GM12865 (cell line): ENCODE measurements around the gene DNAJC13.

Source experiments
- DNase-seq: peaks from one replicate; pipeline ENCODE4 v3.0.0; 2010; ENCODE audit warnings: low read depth
- H3K4me3 ChIP-seq: 2 replicates; pipeline ENCODE4 v1.5.1; 2011; ENCODE audit warnings: mild to moderate bottlenecking, low read depth, low read length, control low read depth
- TF ChIP-seq, protein P1 (sequence below): IDR thresholded peaks from 2 replicates; pipeline ENCODE4 v1.5.1; 2011; ENCODE audit warnings: low read length, control low read depth, low read depth, inconsistent platforms; ENCODE audit not compliant: insufficient read depth; ENCODE audit errors: missing control alignments

Gene DNAJC13

DNA sequence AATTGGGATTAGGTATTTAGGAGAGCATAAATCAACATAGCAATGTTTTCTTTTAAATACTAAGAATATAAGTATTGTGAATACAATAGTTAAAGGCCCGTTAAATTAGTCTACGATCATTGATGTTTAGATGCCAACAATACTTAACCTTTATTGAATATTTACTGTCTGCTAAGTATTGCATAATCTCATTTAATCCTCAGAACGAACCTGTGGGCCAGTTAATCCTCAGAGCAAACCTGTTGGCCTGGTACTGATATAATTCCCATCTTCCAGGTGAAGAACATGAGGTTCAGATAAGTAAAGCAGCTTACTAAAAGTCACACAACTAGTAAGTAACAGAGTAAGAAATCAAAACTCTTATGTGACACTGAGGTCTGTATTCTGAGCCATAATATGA lies 122.4 kb downstream of the DNAJC13 start:
- DNase-seq = no peak
- TF ChIP-seq, protein P1, sequence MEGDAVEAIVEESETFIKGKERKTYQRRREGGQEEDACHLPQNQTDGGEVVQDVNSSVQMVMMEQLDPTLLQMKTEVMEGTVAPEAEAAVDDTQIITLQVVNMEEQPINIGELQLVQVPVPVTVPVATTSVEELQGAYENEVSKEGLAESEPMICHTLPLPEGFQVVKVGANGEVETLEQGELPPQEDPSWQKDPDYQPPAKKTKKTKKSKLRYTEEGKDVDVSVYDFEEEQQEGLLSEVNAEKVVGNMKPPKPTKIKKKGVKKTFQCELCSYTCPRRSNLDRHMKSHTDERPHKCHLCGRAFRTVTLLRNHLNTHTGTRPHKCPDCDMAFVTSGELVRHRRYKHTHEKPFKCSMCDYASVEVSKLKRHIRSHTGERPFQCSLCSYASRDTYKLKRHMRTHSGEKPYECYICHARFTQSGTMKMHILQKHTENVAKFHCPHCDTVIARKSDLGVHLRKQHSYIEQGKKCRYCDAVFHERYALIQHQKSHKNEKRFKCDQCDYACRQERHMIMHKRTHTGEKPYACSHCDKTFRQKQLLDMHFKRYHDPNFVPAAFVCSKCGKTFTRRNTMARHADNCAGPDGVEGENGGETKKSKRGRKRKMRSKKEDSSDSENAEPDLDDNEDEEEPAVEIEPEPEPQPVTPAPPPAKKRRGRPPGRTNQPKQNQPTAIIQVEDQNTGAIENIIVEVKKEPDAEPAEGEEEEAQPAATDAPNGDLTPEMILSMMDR = no peak
- no peak overlapping the region for H3K4me3 ChIP-seq

DNA sequence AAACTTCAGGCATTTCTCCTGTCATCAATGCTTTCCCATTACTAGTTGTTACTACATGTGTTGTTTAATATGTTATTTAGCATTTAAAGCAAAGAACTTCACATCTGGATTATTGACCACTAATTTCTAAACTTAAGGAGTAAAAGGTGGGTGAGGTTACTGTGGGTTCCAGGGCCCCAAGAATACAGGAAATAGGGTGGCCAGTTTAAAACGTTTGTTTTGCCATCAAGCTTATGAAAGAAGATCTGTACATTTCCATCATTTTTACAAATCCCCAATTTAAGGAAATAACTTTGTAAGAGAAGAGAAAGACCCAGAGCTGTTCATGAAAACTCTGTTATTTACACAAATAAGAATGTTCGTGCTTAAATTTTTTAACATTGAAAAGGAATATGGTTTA lies 125.3 kb downstream of the DNAJC13 start:
- TF ChIP-seq, protein P1 = no peak
- DNase-seq = no peak
- no peak overlapping the region for H3K4me3 ChIP-seq

DNA sequence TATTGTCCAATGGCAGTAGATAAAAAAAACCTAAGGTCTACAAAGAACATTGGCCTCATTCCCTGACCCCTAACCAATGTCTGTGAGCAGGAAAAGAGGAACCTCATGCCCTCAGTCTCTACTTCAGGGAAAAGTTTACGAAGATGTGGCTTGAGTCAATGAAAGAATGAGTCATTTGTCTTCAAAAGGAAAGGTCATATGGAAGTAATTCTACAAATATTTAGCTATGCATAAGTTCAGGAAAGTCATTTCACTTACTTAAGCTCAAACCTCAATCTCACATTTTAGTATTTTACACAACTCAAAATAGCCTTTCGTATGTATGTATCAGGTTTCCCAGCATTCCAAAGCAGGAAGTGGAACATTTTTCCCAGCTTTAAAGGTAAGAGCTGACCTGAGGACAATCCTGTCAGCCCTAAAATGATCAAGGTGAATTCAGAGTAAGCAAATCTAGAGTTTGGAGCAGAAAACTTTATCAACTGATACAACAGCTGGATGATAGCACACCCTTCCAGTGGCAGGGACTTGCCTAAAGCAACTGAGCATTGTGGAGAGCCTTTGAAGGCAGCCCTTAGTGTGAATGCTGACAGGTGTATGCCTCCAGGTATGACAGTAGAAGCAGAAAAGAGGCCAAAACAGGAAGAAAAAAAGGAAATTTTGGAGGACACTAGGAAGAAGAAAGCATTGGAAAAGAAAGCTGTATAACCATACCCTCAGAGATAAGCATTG lies 125.9 kb downstream of the DNAJC13 start:
- no peak overlapping the region for H3K4me3 ChIP-seq
- no peak for DNase-seq
- TF ChIP-seq, protein P1 = no peak

DNA sequence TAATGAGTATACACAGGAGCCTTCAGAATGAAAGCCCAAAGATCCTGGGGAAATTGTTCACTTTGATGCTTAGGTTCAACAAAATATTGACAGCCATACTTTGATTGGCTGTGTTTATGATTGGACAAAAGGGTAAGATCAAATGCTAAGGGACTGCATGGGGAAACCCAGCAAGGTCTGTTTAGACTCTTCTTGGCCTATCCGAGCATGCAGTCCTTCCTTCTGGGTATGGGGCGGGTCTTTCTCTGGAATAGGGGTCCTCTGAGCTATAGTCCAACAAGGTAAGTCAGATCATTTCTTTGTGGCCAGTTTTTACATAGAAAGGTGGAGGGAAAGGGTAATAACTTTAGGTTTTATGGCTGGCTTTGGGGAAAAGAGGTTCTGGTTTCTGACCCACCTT lies 126.8 kb downstream of the DNAJC13 start:
- no peak for DNase-seq
- TF ChIP-seq, protein P1 = no peak
- H3K4me3 ChIP-seq = no peak overlapping the region

DNA sequence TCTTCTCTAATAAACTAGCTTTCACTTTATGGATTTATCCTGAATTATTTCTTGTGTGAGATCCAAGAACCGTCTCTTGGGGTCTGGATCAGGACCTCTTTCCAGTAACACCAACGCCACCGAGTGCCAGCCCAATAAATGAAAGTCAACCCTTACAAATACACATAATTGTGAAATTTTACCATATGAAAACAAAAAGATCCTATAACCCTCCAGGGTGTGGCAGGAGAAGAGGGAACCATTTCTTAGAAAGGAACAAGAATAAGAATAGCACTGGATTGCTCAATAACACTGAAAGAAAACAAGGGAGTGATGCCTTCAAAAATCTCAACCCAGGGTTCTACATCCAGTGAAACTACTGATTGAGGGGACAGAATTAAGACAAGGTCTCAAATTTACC lies 128.2 kb downstream of the DNAJC13 start:
- no peak for DNase-seq
- no peak overlapping the region for H3K4me3 ChIP-seq
- TF ChIP-seq, protein P1 = no peak

DNA sequence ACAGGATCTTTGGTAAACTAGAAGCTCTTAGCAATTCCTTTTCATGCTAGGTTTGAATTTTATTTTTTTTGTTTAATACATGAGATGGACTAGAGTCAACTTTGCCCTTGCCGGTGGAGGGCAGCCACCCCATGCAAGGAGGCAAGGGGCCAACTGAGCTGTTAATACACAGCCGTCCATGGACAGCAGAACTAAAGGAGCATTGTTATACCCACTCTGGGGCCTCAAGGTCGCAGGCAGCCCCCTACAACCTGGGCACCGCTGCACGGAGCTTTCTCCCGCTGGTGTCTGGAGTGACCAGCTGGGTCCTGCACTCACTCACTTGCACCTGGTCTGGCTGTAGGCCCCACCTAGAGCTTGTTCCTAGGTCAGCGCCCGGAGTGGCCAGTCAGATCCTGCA lies 131.9 kb downstream of the DNAJC13 start:
- DNase-seq = no peak
- TF ChIP-seq, protein P1 = no peak
- H3K4me3 ChIP-seq = no peak overlapping the region
